ENCODE data around the gene EMC7.

DNA sequence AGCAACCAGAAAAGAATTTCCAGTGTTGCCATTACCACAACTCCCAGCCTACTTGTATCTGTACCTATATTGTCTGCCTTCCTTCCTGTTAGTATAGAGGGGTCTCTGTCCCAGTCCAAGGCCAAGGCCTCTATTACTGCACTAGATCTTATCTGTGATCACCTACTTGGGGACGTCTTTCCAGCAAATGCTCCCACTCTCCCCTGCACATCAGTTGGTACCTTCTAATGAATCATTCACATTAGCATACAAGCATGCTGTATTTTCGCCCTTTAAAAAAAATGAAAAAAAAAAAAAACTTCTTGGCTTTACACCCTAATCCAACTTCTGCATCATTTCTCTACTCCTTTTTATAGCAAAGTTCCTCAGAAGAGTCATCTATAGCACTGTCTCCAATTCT, 57.8 kb downstream of the EMC7 start:
- TF ChIP-seq POLR2A (IDR thresholded peaks at IDR 0.05) (no peak), EP300 (IDR thresholded peaks at IDR 0.05) (no peak)
- TF ChIP-seq, protein P1, sequence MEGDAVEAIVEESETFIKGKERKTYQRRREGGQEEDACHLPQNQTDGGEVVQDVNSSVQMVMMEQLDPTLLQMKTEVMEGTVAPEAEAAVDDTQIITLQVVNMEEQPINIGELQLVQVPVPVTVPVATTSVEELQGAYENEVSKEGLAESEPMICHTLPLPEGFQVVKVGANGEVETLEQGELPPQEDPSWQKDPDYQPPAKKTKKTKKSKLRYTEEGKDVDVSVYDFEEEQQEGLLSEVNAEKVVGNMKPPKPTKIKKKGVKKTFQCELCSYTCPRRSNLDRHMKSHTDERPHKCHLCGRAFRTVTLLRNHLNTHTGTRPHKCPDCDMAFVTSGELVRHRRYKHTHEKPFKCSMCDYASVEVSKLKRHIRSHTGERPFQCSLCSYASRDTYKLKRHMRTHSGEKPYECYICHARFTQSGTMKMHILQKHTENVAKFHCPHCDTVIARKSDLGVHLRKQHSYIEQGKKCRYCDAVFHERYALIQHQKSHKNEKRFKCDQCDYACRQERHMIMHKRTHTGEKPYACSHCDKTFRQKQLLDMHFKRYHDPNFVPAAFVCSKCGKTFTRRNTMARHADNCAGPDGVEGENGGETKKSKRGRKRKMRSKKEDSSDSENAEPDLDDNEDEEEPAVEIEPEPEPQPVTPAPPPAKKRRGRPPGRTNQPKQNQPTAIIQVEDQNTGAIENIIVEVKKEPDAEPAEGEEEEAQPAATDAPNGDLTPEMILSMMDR (IDR thresholded peaks at IDR 0.05): no peak

Measured in tibial nerve (tissue), 4 donors.